H9 (cell line): ENCODE data around the gene LRRC30. TPM values are rescaled to one million over a fixed set of nuclear protein-coding genes. Genes with fewer than 3 reads are reported as not detected.

Experiments
- DNase-seq: peaks from one replicate; pipeline ENCODE4 v3.0.0-alpha.2; 2017
- H2AFZ ChIP-seq: one replicate; pipeline ENCODE4 v1.6.1; 2013; ENCODE audit warnings: mild to moderate bottlenecking, low read length, control low read depth, moderate library complexity
- H2AK5ac ChIP-seq: 2 replicates; pipeline ENCODE4 v1.6.1; 2013; ENCODE audit warnings: low read length, control low read depth, mixed read lengths; ENCODE audit not compliant: insufficient read length
- H2BK120ac ChIP-seq: one replicate; pipeline ENCODE4 v1.6.1; 2013; ENCODE audit warnings: low read depth, mild to moderate bottlenecking, low read length, control low read depth, inconsistent platforms; ENCODE audit not compliant: poor library complexity, severe bottlenecking
- H2BK12ac ChIP-seq: 2 replicates; pipeline ENCODE4 v1.6.1; 2013; ENCODE audit warnings: low read length, control low read depth, mixed read lengths, low read depth; ENCODE audit not compliant: insufficient read length
- H2BK15ac ChIP-seq: 2 replicates; pipeline ENCODE4 v1.6.1; 2013; ENCODE audit warnings: low read depth, low read length, control low read depth
- H2BK20ac ChIP-seq: one replicate; pipeline ENCODE4 v1.6.1; 2013; ENCODE audit warnings: low read depth, mild to moderate bottlenecking, low read length, control low read depth, inconsistent platforms; ENCODE audit not compliant: poor library complexity, severe bottlenecking
- H2BK5ac ChIP-seq: 2 replicates; pipeline ENCODE4 v1.6.1; 2013; ENCODE audit warnings: low read length, control low read depth, mixed read lengths; ENCODE audit not compliant: insufficient read length
- H3K14ac ChIP-seq: 2 replicates; pipeline ENCODE4 v1.6.1; 2013; ENCODE audit warnings: low read length, control low read depth; ENCODE audit not compliant: insufficient read depth
- H3K18ac ChIP-seq: 2 replicates; pipeline ENCODE4 v1.6.1; 2013; ENCODE audit warnings: low read depth, mild to moderate bottlenecking, mixed read lengths, low read length, control low read depth; ENCODE audit not compliant: insufficient read length
- H3K23ac ChIP-seq: 2 replicates; pipeline ENCODE4 v1.6.1; 2013; ENCODE audit warnings: low read length, control low read depth, mixed read lengths, low read depth; ENCODE audit not compliant: insufficient read length
- H3K23me2 ChIP-seq: 2 replicates; pipeline ENCODE4 v1.6.1; 2013; ENCODE audit warnings: low read depth, mild to moderate bottlenecking, mixed read lengths, low read length, control low read depth; ENCODE audit not compliant: insufficient read length, poor library complexity, severe bottlenecking
- H3K27ac ChIP-seq: 2 replicates; pipeline ENCODE4 v1.5.1; 2013; ENCODE audit warnings: low read length, control low read depth, mixed read lengths, low read depth; ENCODE audit not compliant: insufficient read length
- H3K27me3 ChIP-seq: 2 replicates; pipeline ENCODE4 v1.6.1; 2013; ENCODE audit warnings: low read length, control low read depth, inconsistent platforms; ENCODE audit not compliant: insufficient read depth
- H3K4ac ChIP-seq: 2 replicates; pipeline ENCODE4 v1.6.1; 2013; ENCODE audit warnings: low read depth, mild to moderate bottlenecking, control low read depth, inconsistent platforms, low read length, moderate library complexity
- H3K4me1 ChIP-seq: 2 replicates; pipeline ENCODE4 v1.6.1; 2013; ENCODE audit warnings: low read length, control low read depth, inconsistent platforms; ENCODE audit not compliant: insufficient read depth
- H3K4me2 ChIP-seq: 2 replicates; pipeline ENCODE4 v1.6.1; 2013; ENCODE audit warnings: low read length, control low read depth, mixed read lengths; ENCODE audit not compliant: insufficient read length, insufficient read depth
- H3K56ac ChIP-seq: 2 replicates; pipeline ENCODE4 v1.6.1; 2013; ENCODE audit warnings: low read depth, mild to moderate bottlenecking, mixed read lengths, low read length, control low read depth; ENCODE audit not compliant: insufficient read length
- H3K79me1 ChIP-seq: 2 replicates; pipeline ENCODE4 v1.6.1; 2013; ENCODE audit warnings: low read depth, mild to moderate bottlenecking, moderate library complexity, low read length, control low read depth, inconsistent platforms; ENCODE audit not compliant: insufficient read depth, poor library complexity, severe bottlenecking
- H3K79me2 ChIP-seq: 2 replicates; pipeline ENCODE4 v1.6.1; 2013; ENCODE audit warnings: low read length, control low read depth, inconsistent platforms; ENCODE audit not compliant: insufficient read depth
- H3K9ac ChIP-seq: 2 replicates; pipeline ENCODE4 v1.6.1; 2013; ENCODE audit warnings: low read length, control low read depth, mixed read lengths; ENCODE audit not compliant: insufficient read length; ENCODE audit errors: extremely low read depth
- H3K9me3 ChIP-seq: one replicate; pipeline ENCODE4 v1.6.1; 2013; ENCODE audit warnings: low read depth, low read length, inconsistent platforms; ENCODE audit not compliant: control insufficient read depth
- H3T11ph ChIP-seq: one replicate; pipeline ENCODE4 v1.6.1; 2013; ENCODE audit warnings: mild to moderate bottlenecking, low read length, control low read depth, inconsistent platforms
- H4K20me1 ChIP-seq: one replicate; pipeline ENCODE4 v1.6.1; 2013; ENCODE audit not compliant: control insufficient read depth, insufficient read length, insufficient read depth
- H4K5ac ChIP-seq: 2 replicates; pipeline ENCODE4 v1.6.1; 2013; ENCODE audit warnings: low read depth, mild to moderate bottlenecking, mixed read lengths, low read length, control low read depth; ENCODE audit not compliant: insufficient read length
- H4K8ac ChIP-seq: replicated peaks from 2 replicates; pipeline ENCODE4 v1.6.1; 2013; ENCODE audit warnings: low read length, control low read depth, mixed read lengths, low read depth; ENCODE audit not compliant: insufficient read length
- H4K91ac ChIP-seq: 2 replicates; pipeline ENCODE4 v1.6.1; 2013; ENCODE audit warnings: low read depth, mild to moderate bottlenecking, moderate library complexity, mixed read lengths, low read length, control low read depth; ENCODE audit not compliant: insufficient read length
- H3K27ac Mint-ChIP-seq, 3 experiments: 2 replicates in 2 of 3; 3 replicates in 1 of 3; pipeline ENCODE4 v1.8.0; 2020 to 2021; ENCODE audit warnings: mixed read lengths in 3 of 3, mild to moderate bottlenecking in 1 of 3, moderate library complexity in 1 of 3
- H3K27me3 Mint-ChIP-seq: 2 replicates; pipeline ENCODE4 v1.8.0; 2021; ENCODE audit warnings: low read depth, mild to moderate bottlenecking, moderate library complexity, mixed read lengths
- H3K36me3 Mint-ChIP-seq, 3 experiments: 2 replicates in 2 of 3; 3 replicates in 1 of 3; pipeline ENCODE4 v1.8.0; 2020 to 2021; ENCODE audit warnings: low read depth in 3 of 3, mixed read lengths in 3 of 3; ENCODE audit not compliant: insufficient read depth in 1 of 3
- H3K4me1 Mint-ChIP-seq, 2 experiments: 2 replicates each; pipeline ENCODE4 v1.8.0; 2020; ENCODE audit warnings: mixed read lengths in 2 of 2
- H3K4me3 Mint-ChIP-seq, 2 experiments: 2 replicates in 1 of 2; 3 replicates in 1 of 2; pipeline ENCODE4 v1.8.0; 2020 to 2021; ENCODE audit warnings: mild to moderate bottlenecking in 2 of 2, mixed read lengths in 2 of 2, moderate library complexity in 1 of 2
- H3K9me3 Mint-ChIP-seq, 2 experiments: 2 replicates in 1 of 2; 3 replicates in 1 of 2; pipeline ENCODE4 v1.8.0; 2020; ENCODE audit warnings: mild to moderate bottlenecking in 2 of 2, mixed read lengths in 2 of 2, moderate library complexity in 1 of 2
- WGBS: extraction: QIAGEN DNeasy Blood & Tissue Kit; methylation state at CpG from one replicate; pipeline ENCODE4 v1.1.7; 2013; ENCODE audit warnings: missing lambda C conversion rate, low lambda C conversion rate, mixed read lengths; ENCODE audit not compliant: insufficient read length; ENCODE audit errors: extremely low coverage; 5-methylcytosine and 5-hydroxymethylcytosine counted together
- total RNA-seq: library from RNA; stranded (reverse); gene quantifications from 2 replicates; pipeline ENCODE4 v1.2.1, GENCODE V29; 2021
- TF ChIP-seq, protein P1 (sequence below): fragments of 200-600 bp; sonication (generic); conservative IDR thresholded peaks from 3 replicates; pipeline ENCODE4 v1.8.0; 2021; ENCODE audit warnings: antibody characterized with exemption, mild to moderate bottlenecking

LRRC30 gene
- total RNA-seq, 1 experiment from 2014 or later = not detected

DNA sequence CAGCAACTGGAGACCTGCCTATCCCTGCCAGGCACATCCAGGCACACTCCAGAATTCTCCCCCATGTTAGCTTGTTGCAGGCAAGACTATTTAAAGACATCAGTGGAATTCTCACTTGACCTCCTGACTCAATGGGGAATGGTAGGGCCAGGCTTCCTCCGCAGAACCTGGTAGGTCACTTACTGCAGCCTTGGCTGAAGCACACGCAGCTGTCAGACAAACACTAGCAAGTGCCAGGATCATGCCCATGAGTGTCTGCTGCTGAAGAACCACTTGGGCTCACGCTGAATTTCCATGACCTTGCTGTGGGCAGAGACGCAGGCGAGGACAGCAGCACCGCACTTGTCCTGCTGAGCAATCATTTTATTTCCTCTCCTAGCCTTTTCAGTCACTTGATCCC, 3.2 kb downstream of the LRRC30 start:
- Histone ChIP-seq H3K18ac (no peak overlapping the region), H3K9ac (no peak overlapping the region), H4K91ac (no peak overlapping the region), H4K5ac (no peak overlapping the region), H3K4me1 (no peaks in the 10 kb centered on the region), H4K8ac (no peak overlapping the region), H2BK15ac (no peak overlapping the region), H4K20me1 (no peaks in the 10 kb centered on the region), H3K79me2 (no peaks in the 10 kb centered on the region), H2BK20ac (no peak overlapping the region), H2AFZ (no peak overlapping the region), H3K4me2 (no peak overlapping the region), H3K27me3 (no peaks in the 10 kb centered on the region), H2BK12ac (no peak overlapping the region), H3K4ac (no peak overlapping the region), H3K27ac (no peak overlapping the region), H3T11ph (no peak overlapping the region), H3K79me1 (no peaks in the 10 kb centered on the region), H3K56ac (no peak overlapping the region), H2BK120ac (no peak overlapping the region), H3K23ac (no peak overlapping the region), H2AK5ac (no peak overlapping the region), H2BK5ac (no peak overlapping the region), H3K9me3 (no peaks in the 10 kb centered on the region), H3K14ac (no peak overlapping the region), H3K23me2 (no peaks in the 10 kb centered on the region)
- Mint-ChIP-seq H3K4me3 (no peak overlapping the region), H3K27ac (no peak overlapping the region), H3K36me3 (no peaks in the 10 kb centered on the region), H3K27me3 (no peaks in the 10 kb centered on the region; the same call in none of the 2 replicates), H3K4me1 (0 out of 4 replicates have a peak, but pooled peaks cover 0 to 2% of the 10 kb centered on the region in 2 experiments), H3K9me3 (no peaks in the 10 kb centered on the region)
- no peak for DNase-seq
- WGBS = no CpG with 5 or more reads among the region's 6 CpGs
- TF ChIP-seq, protein P1, sequence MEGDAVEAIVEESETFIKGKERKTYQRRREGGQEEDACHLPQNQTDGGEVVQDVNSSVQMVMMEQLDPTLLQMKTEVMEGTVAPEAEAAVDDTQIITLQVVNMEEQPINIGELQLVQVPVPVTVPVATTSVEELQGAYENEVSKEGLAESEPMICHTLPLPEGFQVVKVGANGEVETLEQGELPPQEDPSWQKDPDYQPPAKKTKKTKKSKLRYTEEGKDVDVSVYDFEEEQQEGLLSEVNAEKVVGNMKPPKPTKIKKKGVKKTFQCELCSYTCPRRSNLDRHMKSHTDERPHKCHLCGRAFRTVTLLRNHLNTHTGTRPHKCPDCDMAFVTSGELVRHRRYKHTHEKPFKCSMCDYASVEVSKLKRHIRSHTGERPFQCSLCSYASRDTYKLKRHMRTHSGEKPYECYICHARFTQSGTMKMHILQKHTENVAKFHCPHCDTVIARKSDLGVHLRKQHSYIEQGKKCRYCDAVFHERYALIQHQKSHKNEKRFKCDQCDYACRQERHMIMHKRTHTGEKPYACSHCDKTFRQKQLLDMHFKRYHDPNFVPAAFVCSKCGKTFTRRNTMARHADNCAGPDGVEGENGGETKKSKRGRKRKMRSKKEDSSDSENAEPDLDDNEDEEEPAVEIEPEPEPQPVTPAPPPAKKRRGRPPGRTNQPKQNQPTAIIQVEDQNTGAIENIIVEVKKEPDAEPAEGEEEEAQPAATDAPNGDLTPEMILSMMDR = no peak
